ENCODE measurements around the gene UIMC1. TPM values are rescaled to one million over a fixed set of nuclear protein-coding genes. Genes with fewer than 3 reads are reported as not detected.

The UIMC1 gene
- total and polyA plus RNA-seq, 2 donors (not counting 1 experiment from before 2014, with no cell fraction given), result 49.2 to 98.1 TPM

DNA sequence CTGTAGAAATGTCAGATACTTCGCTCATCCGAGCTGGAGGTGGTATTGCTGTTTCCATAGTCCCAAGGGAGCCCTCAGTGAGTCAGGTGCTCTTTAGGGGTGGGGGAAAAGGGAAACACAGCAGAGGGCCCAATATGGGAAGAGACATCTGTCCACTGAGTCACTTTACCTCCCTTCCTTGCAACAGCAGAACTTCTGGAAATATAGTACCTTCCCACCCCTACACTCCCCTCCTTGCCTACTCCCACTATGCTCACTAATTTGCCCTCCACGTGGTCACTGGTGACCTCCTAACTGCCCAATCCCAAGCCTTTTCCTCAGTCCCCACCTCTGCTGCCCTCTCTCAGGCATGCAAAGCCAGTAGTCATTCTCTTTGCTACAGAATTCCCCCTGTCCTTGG, 109.3 kb downstream of the UIMC1 start:
- WGBS (ENCODE audit: insufficient coverage), result 60% methylated on average over 3 of the region's 3 CpGs
- Histone ChIP-seq H3K36me3 (replicated peaks in 1 of 2; ENCODE audit: control extremely low read depth in 1 of 2, control insufficient read depth in 1 of 2, extremely low read depth in 1 of 2, insufficient read depth in 2 of 2, low read length in 1 of 2) (no peaks in the 10 kb centered on the region), H3K9ac (ENCODE audit: low read length) (no peak overlapping the region), H3K27ac (ENCODE audit: low read length in 2 of 2) (no peak overlapping the region), H3K79me2 (ENCODE audit: control insufficient read depth, insufficient read depth, low read length) (no peaks in the 10 kb centered on the region), H4K20me1 (ENCODE audit: control insufficient read depth, insufficient read depth, low read length, poor library complexity, severe bottlenecking) (no peaks in the 10 kb centered on the region), H3K4me1 (ENCODE audit: control insufficient read depth in 2 of 2, insufficient read depth in 2 of 2, low read length in 2 of 2) (peaks cover 5 to 11% of the 10 kb centered on the region in 2 donors), H3K9me3 (ENCODE audit: control extremely low read depth in 1 of 3, control insufficient read depth in 2 of 3, insufficient read depth in 1 of 3, low read length in 2 of 3) (peaks cover 0 to 4% (median 0%) of the 10 kb centered on the region in 3 donors), H2AFZ (ENCODE audit: insufficient read depth, low read depth, low read length, poor library complexity, severe bottlenecking) (no peak overlapping the region), H3K4me2 (replicated peaks; ENCODE audit: low read depth, low read length, poor library complexity, severe bottlenecking) (no peak overlapping the region), H3K4me3 (ENCODE audit: control extremely low read depth in 1 of 5, extremely low read depth in 1 of 5, insufficient read depth in 1 of 5, low read depth in 2 of 5, low read length in 4 of 5) (peak overlapping the region in 1 of 5 experiments; percentile 9), H3K27me3 (replicated peaks in 1 of 4; ENCODE audit: control extremely low read depth in 1 of 4, control insufficient read depth in 3 of 4, insufficient read depth in 4 of 4, low read length in 3 of 4) (no peaks in the 10 kb centered on the region)
- Mint-ChIP-seq H3K27ac (no peak overlapping the region), H3K4me3 (no peak overlapping the region), H3K9me3 (ENCODE audit: insufficient read depth) (no peaks in the 10 kb centered on the region), H3K4me1 (peaks cover 16% of the 10 kb centered on the region), H3K27me3 (peaks cover 10% of the 10 kb centered on the region)
- ATAC-seq (ENCODE audit: low read depth) (no peak), DNase-seq (no peak)
- ChIA-PET CTCF (no interaction called here), POLR2A (no interaction called here)
- intact Hi-C loops (cut with micrococcal nuclease), result no loop called here
- no peak for TF ChIP-seq CTCF (IDR thresholded peaks at IDR 0.05)
- no peak for TF ChIP-seq EZH2 (IDR thresholded peaks at IDR 0.05; ENCODE audit: borderline replicate concordance, insufficient read depth, low read depth, low read length, poor library complexity, severe bottlenecking)

GRCh38 chr5:176895831-176896230, 110.7 kb downstream of the UIMC1 start:
- peaks cover 0 to 5% (median 0%) of the 10 kb centered on the region in 4 experiments for H3K27me3 ChIP-seq (replicated peaks in 1 of 4; ENCODE audit: control extremely low read depth in 1 of 4, control insufficient read depth in 3 of 4, insufficient read depth in 4 of 4, low read length in 3 of 4)
- intact Hi-C loops (cut with micrococcal nuclease), result no loop called here
- H3K4me3 Mint-ChIP-seq, result no peak overlapping the region
- H3K27ac Mint-ChIP-seq, result no peak overlapping the region
- POLR2A ChIA-PET, result no interaction called here
- no peaks in the 10 kb centered on the region for H4K20me1 ChIP-seq (ENCODE audit: control insufficient read depth, insufficient read depth, low read length, poor library complexity, severe bottlenecking)
- ATAC-seq (ENCODE audit: low read depth) (no peak), DNase-seq (no peak)
- CTCF ChIA-PET, result no interaction called here
- no peak overlapping the region for H3K27ac ChIP-seq (ENCODE audit: low read length in 2 of 2)
- H3K4me3 ChIP-seq (ENCODE audit: control extremely low read depth in 1 of 5, extremely low read depth in 1 of 5, insufficient read depth in 1 of 5, low read depth in 2 of 5, low read length in 4 of 5), result no peak overlapping the region
- no peaks in the 10 kb centered on the region for H3K9me3 Mint-ChIP-seq (ENCODE audit: insufficient read depth)
- H3K4me1 ChIP-seq (ENCODE audit: control insufficient read depth in 2 of 2, insufficient read depth in 2 of 2, low read length in 2 of 2), result peaks cover 5 to 11% of the 10 kb centered on the region in 2 donors
- peaks cover 18% of the 10 kb centered on the region for H3K27me3 Mint-ChIP-seq
- no peak overlapping the region for H3K9ac ChIP-seq (ENCODE audit: low read length)
- TF ChIP-seq CTCF (IDR thresholded peaks at IDR 0.05) (no peak), EZH2 (IDR thresholded peaks at IDR 0.05; ENCODE audit: borderline replicate concordance, insufficient read depth, low read depth, low read length, poor library complexity, severe bottlenecking) (no peak)
- no peaks in the 10 kb centered on the region for H3K36me3 ChIP-seq (replicated peaks in 1 of 2; ENCODE audit: control extremely low read depth in 1 of 2, control insufficient read depth in 1 of 2, extremely low read depth in 1 of 2, insufficient read depth in 2 of 2, low read length in 1 of 2)
- peaks cover 0 to 4% (median 0%) of the 10 kb centered on the region in 3 donors for H3K9me3 ChIP-seq (ENCODE audit: control extremely low read depth in 1 of 3, control insufficient read depth in 2 of 3, insufficient read depth in 1 of 3, low read length in 2 of 3)
- H3K79me2 ChIP-seq (ENCODE audit: control insufficient read depth, insufficient read depth, low read length), result no peaks in the 10 kb centered on the region
- peaks cover 14% of the 10 kb centered on the region for H3K4me1 Mint-ChIP-seq
- no peak overlapping the region for H2AFZ ChIP-seq (ENCODE audit: insufficient read depth, low read depth, low read length, poor library complexity, severe bottlenecking)
- WGBS (ENCODE audit: insufficient coverage), result 73% methylated on average over 3 of the region's 4 CpGs
- H3K4me2 ChIP-seq (replicated peaks; ENCODE audit: low read depth, low read length, poor library complexity, severe bottlenecking), result no peak overlapping the region

All from B cell (primary cell).